ENCODE measurements around the gene AKR1A1.
"Not testable (repeated sequence)": the region's sequence is repeated elsewhere in the genome, so short reads cannot be mapped to it uniquely, and the experiment has no call there.

The AKR1A1 gene

DNA sequence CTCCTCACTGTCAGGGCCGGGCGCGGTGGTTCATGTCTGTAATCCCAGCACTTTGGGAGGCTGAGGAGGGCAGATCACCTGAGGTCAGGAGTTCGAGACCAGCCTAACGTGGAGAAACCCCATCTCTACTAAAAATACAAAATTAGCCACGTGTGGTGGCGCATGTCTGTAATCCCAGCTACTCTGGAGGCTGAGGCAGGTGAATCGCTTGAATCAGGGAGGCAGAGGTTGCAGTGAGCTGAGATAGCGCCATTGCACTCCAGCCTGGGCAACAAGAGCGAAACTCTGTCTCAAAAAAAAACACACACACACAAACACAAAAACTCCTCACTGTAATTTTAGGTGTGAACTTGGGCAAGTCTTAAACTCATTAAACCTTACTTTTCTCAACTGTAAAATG is 26.7 kb upstream of the AKR1A1 start:
- DNase-seq: not testable (repeated sequence)

DNA sequence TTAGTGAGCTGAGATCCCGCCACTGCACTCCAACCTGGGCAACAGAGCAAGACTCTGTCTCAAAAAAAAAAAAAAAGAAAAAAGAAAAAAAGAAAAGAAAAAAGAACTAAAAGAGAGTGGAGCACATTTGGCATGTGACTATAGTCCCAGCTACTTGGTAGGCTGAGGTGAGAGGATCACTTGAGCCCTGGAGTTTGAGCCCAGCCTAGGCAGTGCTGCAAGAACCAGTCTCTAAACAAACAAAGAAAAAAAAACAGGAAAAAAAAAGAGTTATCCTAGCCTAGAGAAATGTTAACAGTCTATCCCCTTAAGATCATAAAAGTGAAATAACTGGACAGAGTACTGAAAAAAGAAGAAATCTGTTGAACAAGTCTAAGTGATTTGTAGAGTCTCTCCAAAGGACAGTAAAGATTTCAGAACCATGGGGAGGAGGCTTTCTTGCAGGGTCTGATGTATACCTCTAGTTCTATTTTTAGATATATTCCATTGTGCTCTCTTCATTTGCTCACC is 24.4 kb upstream of the AKR1A1 start:
- peak; percentile 87 for DNase-seq

DNA sequence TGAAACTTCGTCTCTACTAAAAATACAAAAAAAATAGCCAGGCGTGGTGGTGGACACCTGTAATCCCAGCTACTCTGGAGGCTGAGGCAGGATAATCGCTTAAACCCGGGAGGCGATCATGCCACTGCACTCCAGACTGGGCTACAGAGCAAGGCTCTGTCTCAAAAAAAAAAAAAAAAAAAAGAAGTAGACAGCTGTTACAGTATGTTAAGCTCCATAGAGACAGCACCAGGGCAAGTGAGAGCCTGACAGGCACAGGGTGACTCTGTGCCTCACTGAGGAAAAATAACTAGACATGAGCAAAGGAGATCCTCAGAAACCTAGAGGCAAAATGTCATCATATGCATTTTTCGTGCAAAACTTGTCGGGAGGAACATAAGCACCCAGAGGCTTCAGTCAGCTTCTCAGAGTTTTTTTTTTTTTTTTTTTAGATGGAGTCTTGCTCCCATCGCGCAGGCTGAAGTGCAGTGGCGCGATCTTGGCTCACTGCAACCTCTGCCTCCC is 19.9 kb upstream of the AKR1A1 start:
- DNase-seq: no peak

DNA sequence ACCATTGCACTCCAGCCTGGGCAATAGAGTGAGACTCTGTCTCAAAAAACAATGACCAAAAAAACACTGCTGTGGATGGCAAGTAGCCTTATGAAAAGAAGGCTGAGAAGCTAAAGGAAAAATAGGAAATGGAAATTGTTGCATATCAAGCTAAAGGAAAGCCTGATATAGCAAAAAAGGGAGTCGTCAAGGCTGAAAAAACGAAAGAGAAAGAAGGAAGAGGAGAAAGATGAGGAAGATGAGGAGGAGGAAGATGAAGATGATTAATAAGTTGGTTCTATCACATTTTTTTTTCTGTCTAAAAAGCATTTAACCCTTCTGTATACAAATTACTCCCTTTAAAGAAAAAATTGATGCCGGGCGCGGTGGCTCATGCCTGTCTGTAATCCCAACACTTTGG is 18.8 kb upstream of the AKR1A1 start:
- no peak for DNase-seq

DNA sequence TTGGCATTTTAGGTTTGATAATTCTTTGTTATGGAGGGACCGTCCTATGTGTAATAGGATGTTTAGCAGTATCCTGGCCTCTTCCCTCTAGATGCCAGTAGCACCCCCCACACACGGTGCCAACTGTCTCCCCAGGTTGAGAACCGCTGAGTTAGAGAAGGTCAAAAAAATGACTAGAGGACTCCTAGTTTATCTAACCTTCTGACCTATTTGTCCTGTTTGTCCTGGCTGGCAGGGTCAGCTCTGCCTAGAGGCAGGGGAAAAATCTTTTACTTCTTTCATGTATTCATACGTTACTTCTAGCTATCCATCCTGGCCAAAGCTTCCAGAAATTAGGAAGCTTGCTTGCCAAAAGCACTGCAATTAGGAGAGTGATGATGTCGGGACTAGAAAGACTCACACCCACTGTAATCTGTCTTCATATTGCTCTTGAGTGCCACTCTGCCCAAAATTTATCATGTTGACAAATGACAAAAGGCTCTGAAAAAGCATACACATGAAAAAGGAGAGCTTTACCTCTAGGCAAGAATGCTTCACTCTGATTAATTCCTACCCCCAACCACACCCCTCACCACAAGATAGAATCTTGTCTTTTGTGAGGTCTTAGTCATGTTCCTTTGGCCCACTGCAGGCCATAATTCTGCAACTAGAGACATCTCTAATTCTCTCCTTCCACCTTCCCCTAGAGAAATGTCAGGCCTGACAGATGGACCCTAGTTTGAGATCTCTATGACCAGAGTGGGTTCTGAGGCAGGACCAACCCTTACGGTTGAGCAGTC is 14.4 kb upstream of the AKR1A1 start:
- DNase-seq: no peak

DNA sequence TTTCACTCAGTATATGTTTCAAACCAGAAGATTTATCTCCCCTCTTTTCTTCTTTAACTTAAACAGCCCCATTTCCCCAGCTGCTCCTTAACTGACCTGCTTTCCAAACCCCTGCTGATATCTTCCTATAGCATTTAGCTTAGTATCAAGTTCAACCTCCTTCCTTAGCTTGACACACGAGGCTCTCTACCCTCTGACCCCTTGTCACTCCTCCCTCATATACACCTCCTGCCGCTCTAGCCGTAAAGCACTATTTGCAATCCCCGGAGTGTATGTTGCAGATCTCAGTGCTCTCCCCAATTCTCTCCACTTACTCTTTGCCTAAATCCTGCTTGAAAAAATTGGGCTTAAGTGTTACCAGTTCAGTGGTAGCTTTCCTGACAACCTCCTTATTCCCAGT is 13.7 kb upstream of the AKR1A1 start:
- no peak for DNase-seq

DNA sequence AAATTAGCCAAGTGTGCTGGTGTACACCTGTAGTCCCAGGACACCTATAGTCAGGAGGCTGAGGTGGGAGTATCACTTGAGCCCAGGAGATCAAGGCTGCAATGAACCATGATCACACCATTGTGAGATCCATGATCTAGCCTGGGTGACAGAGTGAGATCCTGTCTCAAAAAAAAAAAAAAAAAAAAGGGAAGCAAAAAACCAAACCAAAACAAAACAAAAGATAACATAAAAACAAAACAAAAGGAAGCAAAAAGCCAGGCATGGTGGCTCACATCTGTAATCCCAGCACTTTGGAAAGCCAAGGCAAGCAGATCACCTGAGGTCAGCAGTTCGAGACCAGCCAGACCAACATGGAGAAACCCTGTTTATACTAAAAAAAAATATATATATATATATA is 9.4 kb upstream of the AKR1A1 start:
- DNase-seq: no peak

DNA sequence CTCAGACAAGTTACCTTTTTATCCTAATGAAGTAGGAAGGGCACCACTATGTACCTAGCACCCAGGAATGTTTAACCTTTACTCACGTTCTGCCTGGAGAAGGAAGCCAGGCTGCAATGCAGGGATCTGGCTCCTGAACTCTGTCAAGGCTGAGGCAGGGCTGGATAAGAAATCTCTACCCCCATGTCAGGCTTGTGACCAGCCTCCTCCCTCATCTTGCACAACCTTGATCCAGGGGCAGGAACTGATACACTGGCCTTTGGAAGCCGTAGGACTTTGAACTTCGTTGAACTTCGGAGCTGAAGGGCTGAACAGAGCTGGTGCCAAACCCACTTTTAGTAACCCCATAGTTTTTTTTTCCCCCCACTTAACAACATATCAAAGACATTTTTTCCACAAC is 8.0 kb upstream of the AKR1A1 start:
- no peak for DNase-seq

DNA sequence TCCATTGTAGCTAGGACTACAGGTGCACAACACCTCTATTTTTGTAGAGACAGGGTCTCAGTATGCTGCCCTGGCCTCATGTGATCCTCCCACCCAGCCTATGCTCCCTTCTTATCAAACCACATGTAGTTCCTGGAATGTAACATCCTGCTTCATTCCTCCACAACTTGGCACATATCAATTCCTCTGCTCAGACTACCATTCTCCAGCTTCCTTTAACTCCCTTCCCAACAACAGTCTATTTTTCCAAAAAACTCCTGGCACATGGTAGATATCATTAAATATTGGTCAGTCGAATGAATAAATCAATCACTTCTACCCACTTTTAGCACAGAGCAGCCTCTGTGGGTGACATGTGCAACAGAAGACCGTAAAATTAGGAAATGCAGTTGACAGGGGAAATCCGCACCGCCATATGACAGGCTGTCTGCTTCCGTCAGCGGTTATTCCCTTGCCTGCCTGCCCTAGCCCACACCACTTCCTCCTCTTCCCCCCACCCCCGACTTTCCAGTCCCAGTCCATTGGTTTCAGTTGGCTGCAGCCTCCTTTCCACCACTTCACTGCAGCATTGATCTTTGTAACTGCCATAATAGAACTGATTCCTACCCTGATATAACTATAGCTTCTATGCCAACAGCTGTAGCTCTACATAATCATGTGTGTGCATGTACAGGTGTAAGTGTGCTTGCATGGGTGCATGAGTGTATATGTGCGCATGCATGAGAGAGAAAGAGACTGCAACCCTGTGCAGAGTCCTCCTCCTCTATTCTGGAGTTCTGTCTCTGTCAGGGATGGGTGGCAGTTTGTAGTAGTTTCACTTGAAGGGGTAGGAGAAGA is 6.8 kb upstream of the AKR1A1 start:
- DNase-seq: no peak

DNA sequence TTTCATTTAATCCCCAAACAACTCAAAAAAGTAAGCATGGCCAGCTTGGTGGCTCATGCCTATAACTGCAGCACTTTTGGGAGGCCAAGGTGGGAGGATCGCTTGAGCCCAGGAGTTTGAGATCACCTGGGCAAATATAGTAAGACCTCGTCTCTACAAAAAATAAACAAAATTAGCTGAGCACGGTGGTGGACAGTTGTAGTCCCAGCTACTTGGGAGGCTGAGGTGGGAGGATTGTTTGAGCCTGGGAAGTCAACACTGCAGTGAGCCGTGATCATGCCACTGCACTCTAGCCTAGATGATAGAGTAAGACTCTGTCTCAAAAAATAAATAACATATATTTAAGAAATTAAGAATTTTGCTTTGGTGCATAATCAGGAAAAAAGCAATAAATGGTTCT is 6.1 kb upstream of the AKR1A1 start:
- DNase-seq: no peak

DNA sequence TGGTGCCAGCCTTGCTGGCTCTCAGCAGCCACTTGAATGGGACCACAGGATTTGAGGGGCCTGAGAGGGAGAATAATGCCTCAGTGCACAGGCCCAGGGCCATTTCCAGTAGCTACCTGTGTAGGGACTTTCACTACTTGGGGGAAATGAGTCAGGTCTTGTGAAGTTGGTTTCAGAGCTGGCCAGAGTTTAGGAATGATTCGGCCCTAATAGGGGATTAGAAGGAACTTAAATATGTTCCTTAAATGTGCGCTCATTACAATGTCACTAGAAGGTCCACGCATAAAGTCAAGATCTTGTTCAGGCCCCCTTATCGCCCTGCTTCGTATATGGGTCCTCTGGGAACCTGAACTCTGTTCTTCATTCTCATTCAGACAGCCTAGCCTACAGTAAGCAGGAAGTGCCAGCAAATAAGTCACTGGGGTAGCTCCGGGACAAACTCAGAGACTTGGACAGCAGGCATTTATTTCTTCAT is 5.6 kb upstream of the AKR1A1 start:
- no peak for DNase-seq

DNA sequence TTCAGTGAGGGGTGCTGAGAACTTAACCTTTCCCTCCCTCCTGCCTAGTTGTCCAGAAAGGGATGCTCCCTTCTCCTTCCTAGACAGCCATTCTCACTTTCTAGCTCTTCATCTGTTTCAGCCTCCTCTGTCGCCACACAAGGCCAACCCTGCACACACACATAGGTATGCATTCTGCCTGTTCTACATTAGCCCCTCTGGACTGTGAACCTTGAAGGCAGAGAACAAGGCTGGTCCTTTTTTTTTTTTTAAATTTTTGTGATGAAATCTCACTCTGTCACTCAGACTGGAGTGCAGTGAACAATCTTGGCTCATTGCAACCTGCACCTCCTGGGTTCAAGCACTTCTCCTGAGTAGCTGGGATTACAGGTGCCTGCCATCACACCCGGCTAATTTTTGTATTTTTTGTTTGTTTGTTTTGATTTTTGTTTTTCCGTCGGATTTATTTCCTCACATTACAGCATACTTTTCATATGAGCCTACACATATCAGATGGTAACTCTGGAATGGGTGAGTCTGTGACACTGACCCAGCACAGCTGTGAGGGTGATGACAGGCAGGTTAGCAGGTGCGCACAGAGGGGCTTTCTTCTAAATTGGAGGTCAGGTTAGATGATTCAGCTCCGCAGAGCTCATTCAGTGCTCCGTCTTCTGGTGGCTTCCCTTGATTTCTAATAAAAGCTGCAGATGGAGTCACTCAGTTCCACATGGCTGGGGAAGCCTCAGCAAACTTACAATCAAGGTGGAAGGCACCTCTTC is 4.9 kb upstream of the AKR1A1 start:
- DNase-seq: no peak

DNA sequence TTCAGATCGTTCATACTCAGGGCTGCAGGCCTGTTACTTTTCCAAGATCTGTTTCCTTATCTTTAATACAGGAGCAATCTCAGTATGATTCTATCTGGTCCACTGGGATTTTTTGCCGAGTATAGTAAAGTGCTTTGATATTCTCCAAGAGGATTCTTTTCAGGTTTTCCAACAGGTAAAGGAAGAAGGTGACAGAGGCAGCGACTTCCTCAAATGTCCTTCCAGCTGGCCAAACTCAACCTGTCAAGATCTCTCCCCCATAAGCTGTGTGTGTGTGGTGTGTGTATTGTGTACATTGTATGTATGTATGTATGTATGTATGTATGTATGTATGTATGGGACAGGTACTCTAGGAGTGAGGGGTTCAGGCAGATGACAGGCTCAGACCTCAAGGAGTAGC is 1.1 kb downstream of the AKR1A1 start:
- peak; percentile 40 for DNase-seq

DNA sequence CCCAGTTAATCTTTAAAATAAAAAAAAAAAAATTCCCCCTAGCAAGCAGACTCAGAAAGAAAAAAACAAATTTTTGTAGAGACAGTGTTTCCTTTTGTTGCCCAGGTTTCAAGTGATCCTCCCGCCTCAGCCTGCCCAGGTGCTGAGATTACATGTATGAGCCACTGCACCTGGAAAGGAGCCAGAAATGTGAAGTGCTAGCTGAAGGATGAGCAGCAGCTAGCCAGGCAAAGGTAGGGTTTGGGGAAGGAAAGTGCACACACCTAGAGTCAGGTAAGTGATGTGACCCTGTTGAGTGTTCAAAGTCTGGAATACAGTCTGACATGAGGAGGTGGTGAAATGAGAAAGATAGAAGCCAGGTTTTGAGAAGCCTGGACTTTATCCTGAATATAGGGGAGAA is 1.7 kb downstream of the AKR1A1 start:
- DNase-seq: peak; percentile 93

DNA sequence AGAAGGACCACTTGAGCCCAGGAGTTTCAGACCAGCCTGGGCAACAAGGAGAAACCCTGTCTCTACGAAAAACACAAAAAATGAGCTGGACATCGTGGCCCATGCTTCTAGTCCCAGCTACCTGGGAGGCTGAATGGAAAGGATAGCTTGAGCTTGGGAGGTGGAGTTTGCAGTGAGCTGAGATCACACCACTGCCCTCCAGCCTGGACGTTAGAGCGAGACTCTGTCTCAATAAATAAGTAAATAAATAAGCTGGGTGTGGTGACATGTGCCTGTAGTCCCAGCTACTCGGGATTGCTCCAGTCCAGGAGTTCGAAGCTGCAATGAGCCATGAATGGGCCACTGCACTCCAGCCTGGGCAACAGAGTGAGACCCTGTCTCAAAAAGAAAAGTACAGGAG is 3.6 kb downstream of the AKR1A1 start:
- DNase-seq: no peak

DNA sequence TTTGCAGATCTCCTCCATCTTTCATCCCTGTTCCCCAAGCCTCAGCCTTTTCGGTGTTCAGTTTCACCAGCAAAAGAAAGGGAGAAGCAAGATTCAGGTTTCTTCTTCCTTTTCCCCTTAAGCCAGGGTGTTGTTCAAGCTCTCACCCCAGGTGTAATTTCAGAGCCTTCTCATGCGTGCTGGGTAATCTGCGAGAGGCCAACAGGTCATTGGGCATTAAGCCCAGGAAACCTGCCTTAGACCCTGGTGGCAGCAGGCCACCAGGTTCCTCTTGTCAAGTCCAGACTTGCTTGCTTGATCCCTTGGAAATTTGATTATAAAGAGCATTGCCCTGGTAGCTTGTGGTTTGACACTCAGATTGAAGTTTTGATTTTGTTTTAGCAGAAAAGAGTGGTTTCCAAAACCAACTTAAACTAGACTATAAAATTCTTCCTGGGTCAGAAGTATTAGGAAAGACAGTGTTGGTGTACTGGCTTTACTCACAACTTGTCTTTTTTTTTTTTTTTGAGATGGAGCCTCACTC is 6.9 kb downstream of the AKR1A1 start:
- DNase-seq: no peak

DNA sequence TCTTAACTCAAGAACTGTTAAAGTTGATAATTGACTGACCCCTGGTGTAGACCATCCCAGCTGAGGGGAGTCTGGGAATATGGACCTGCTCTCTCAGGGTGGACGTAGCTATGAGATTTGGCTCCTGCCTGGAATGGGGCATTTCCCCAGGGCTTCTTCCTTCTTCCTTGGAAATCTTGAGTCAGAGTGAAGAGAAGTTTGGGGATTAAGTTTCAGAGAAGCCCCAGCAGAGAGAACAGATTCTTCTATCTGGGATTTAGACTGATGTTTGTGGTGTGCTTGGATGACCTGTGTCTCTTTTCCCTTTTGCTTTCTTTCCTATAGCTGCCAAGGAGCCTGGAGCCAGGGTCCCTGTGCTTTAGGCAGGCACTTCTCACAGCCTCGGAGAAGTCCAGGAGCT is 13.2 kb downstream of the AKR1A1 start:
- DNase-seq: no peak

DNA sequence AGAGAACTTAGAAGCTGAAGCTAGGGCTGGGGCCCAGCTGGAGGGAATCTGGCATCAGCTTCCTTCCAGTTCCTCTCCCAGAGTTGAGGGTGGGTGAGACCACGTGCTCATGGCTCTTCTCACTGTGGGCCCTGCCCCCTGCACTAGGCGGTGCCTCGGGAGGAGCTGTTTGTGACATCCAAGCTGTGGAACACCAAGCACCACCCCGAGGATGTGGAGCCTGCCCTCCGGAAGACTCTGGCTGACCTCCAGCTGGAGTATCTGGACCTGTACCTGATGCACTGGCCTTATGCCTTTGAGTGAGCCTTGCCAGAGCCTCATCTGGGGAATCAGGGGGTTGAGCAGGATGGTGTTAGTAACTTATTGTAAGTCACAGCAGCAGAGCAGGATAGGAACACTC is 16.1 kb downstream of the AKR1A1 start:
- no peak for DNase-seq

DNA sequence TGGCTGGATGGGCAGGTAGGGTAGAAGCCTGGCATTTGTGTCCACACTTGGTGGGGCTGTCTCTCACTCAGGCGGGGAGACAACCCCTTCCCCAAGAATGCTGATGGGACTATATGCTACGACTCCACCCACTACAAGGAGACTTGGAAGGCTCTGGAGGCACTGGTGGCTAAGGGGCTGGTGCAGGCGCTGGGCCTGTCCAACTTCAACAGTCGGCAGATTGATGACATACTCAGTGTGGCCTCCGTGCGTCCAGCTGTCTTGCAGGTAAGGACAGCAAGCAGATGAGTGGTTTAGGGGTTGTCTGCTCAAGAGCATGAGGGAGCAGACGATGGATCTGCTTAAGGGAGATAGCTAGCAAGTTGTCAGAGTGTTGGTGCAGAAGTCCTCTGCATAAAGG is 17.3 kb downstream of the AKR1A1 start:
- DNase-seq: no peak

DNA sequence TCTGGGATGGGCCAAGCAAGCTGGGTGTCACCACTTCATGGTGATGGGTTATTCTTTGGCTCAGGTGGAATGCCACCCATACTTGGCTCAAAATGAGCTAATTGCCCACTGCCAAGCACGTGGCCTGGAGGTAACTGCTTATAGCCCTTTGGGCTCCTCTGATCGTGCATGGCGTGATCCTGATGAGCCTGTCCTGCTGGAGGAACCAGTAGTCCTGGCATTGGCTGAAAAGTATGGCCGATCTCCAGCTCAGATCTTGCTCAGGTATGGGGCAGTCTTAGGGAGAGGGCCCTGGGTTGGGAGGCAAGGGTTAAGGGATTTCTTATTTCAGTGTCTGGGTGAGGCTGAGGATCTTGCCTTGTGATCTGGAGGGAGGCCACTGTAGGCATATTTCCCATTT is 17.8 kb downstream of the AKR1A1 start:
- DNase-seq: no peak

DNA sequence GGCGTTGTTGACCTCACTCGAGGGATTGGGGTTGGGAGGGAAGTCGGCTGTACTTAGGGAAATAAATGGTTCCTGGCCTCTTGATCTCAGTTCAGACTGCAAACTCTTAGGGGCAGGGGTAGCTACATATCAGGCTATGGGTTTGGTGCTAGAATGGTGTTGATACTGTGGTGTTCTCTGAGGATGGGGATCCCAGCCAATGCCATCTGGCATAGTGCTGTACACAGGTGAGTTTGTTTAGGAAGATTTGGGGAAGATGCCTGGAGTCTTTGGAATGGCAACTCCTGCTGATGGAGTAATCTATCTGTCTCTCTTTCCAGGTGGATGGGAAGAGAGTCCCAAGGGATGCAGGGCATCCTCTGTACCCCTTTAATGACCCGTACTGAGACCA is 18.9 kb downstream of the AKR1A1 start:
- DNase-seq: no peak

DNA sequence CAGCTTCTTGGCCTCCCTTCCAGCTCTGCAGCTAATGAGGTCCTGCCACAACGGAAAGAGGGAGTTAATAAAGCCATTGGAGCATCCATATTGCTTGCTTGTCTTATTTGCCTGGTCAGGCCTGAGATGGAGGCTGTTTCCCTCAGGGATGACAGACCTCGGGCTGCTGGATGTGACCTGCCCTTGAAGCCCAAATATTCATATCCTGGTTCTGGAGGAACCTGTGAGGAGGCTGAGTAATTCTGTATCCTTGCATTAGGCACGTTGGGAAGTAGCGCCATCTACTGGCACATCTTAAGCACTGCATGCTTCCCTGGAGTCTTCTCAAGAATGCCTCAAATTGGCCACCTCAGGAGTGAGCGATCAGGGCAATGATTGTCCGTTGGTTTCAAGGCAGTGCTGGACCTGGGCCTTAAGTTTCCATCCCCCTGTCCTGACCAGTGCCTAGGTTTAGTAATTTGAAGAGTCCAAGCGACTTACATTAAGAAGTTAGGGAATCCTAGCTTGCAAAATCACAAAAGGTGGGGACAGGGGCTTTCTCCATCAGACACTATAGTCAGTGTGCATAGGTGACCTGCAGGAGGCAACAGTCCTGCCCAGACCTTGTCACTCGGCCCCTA is 19.4 kb downstream of the AKR1A1 start:
- DNase-seq: peak; percentile 84
